ENCODE results near the gene NTM.

Gene NTM

DNA sequence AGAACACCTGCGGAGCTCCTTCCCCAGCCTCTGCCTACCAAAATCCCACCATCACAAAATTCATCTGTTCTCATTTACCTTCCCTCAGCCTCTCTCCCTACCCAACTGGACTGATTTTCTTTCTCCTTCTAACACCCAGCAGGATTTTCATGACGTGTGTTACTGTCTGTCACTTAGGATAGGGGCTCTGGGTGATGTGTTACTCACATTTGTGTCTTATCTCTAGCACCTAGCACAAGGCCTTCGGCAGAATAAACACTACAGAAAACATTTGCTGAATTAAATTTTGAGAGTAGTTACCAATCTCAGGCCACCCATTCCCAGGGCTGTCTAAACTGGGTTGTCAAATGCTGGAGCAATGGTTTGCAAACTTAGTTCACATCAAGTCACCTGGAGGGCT is 88.0 kb downstream of the NTM start:
- Histone ChIP-seq H3K27me3 (replicated peaks; ENCODE audit: control insufficient read depth, insufficient read depth, low read length, poor library complexity, severe bottlenecking) (no peaks in the 10 kb centered on the region), H3K4me3 (ENCODE audit: insufficient read depth, low read depth, low read length, poor library complexity, severe bottlenecking) (no peak overlapping the region), H3K4me1 (ENCODE audit: control insufficient read depth, insufficient read depth, low read length, poor library complexity, severe bottlenecking) (no peaks in the 10 kb centered on the region), H3K9me3 (ENCODE audit: control insufficient read depth, low read length) (no peaks in the 10 kb centered on the region), H3K36me3 (ENCODE audit: control insufficient read depth, insufficient read depth, low read length) (no peaks in the 10 kb centered on the region), H3K27ac (ENCODE audit: insufficient read depth, low read length, poor library complexity, severe bottlenecking) (no peak overlapping the region)
- no peak for DNase-seq

GRCh38 chr11:131460931-131461330 is 90.5 kb downstream of the NTM start:
- H3K4me1 ChIP-seq (ENCODE audit: control insufficient read depth, insufficient read depth, low read length, poor library complexity, severe bottlenecking), result no peaks in the 10 kb centered on the region
- H3K4me3 ChIP-seq (ENCODE audit: insufficient read depth, low read depth, low read length, poor library complexity, severe bottlenecking), result no peak overlapping the region
- H3K9me3 ChIP-seq (ENCODE audit: control insufficient read depth, low read length), result no peaks in the 10 kb centered on the region
- no peak for DNase-seq
- H3K36me3 ChIP-seq (ENCODE audit: control insufficient read depth, insufficient read depth, low read length), result no peaks in the 10 kb centered on the region
- no peaks in the 10 kb centered on the region for H3K27me3 ChIP-seq (replicated peaks; ENCODE audit: control insufficient read depth, insufficient read depth, low read length, poor library complexity, severe bottlenecking)
- H3K27ac ChIP-seq (ENCODE audit: insufficient read depth, low read length, poor library complexity, severe bottlenecking), result no peak overlapping the region

- DNase-seq, result no peak
These were observed 92.2 kb downstream of the NTM start for GRCh38 chr11:131462622-131463021.

DNA sequence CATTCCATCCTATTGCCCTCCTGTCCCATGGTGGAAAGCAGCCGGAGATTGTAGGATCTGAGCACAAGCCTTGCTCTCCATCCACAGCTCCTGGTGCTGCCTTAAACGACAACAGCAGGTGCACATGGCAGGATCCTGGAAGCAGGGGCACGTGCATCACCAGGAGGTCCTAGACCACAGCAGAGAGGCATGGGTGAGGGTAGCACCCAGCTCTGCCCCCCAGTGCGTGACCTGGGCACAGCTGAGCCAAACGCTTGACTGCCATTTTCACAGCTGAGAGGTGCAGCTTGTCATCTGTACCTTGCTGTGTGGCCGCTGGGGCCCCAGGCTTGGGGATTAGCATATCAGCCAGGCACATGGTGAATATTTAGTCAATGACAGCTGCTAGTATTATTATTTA is 92.7 kb downstream of the NTM start:
- H3K27ac ChIP-seq (ENCODE audit: insufficient read depth, low read length, poor library complexity, severe bottlenecking), result no peak overlapping the region
- H3K4me1 ChIP-seq (ENCODE audit: control insufficient read depth, insufficient read depth, low read length, poor library complexity, severe bottlenecking), result no peaks in the 10 kb centered on the region
- no peaks in the 10 kb centered on the region for H3K36me3 ChIP-seq (ENCODE audit: control insufficient read depth, insufficient read depth, low read length)
- H3K27me3 ChIP-seq (replicated peaks; ENCODE audit: control insufficient read depth, insufficient read depth, low read length, poor library complexity, severe bottlenecking), result no peaks in the 10 kb centered on the region
- H3K9me3 ChIP-seq (ENCODE audit: control insufficient read depth, low read length), result no peaks in the 10 kb centered on the region
- no peak overlapping the region for H3K4me3 ChIP-seq (ENCODE audit: insufficient read depth, low read depth, low read length, poor library complexity, severe bottlenecking)
- no peak for DNase-seq

More at GRCh38 chr11:131462622-131463021, 92.2 kb downstream of the NTM start:
- H3K4me1 ChIP-seq (ENCODE audit: control insufficient read depth, insufficient read depth, low read length, poor library complexity, severe bottlenecking), result no peaks in the 10 kb centered on the region
- H3K4me3 ChIP-seq (ENCODE audit: insufficient read depth, low read depth, low read length, poor library complexity, severe bottlenecking), result no peak overlapping the region
- no peaks in the 10 kb centered on the region for H3K9me3 ChIP-seq (ENCODE audit: control insufficient read depth, low read length)
- H3K27me3 ChIP-seq (replicated peaks; ENCODE audit: control insufficient read depth, insufficient read depth, low read length, poor library complexity, severe bottlenecking), result no peaks in the 10 kb centered on the region
- no peak overlapping the region for H3K27ac ChIP-seq (ENCODE audit: insufficient read depth, low read length, poor library complexity, severe bottlenecking)
- no peaks in the 10 kb centered on the region for H3K36me3 ChIP-seq (ENCODE audit: control insufficient read depth, insufficient read depth, low read length)

GRCh38 chr11:131463649-131464425 is 93.4 kb downstream of the NTM start:
- Histone ChIP-seq H3K36me3 (ENCODE audit: control insufficient read depth, insufficient read depth, low read length) (no peaks in the 10 kb centered on the region), H3K27me3 (replicated peaks; ENCODE audit: control insufficient read depth, insufficient read depth, low read length, poor library complexity, severe bottlenecking) (no peaks in the 10 kb centered on the region), H3K9me3 (ENCODE audit: control insufficient read depth, low read length) (no peaks in the 10 kb centered on the region), H3K27ac (ENCODE audit: insufficient read depth, low read length, poor library complexity, severe bottlenecking) (no peak overlapping the region), H3K4me3 (ENCODE audit: insufficient read depth, low read depth, low read length, poor library complexity, severe bottlenecking) (no peak overlapping the region), H3K4me1 (ENCODE audit: control insufficient read depth, insufficient read depth, low read length, poor library complexity, severe bottlenecking) (no peaks in the 10 kb centered on the region)
- no peak for DNase-seq

DNA sequence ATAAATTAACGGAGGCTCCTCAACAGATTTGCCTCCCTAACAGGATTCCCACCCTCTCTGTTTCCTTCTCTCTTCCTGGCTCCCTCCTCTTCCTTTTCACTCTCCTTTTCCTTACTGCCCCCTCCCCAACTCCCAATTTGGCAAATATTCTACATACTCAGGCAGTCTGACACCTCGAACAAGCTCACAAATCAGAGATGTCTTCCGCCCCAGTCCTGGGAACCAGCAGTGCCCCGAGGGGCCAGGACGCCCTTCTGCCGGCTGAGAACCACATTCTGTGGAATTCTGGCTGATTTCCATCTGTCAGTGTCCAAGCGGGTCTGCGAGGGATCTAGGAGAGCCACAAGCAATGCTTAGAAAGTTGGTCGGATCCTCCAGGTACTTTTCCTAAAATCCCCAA is 94.0 kb downstream of the NTM start:
- Histone ChIP-seq H3K4me1 (ENCODE audit: control insufficient read depth, insufficient read depth, low read length, poor library complexity, severe bottlenecking) (no peaks in the 10 kb centered on the region), H3K36me3 (ENCODE audit: control insufficient read depth, insufficient read depth, low read length) (no peaks in the 10 kb centered on the region), H3K27me3 (replicated peaks; ENCODE audit: control insufficient read depth, insufficient read depth, low read length, poor library complexity, severe bottlenecking) (no peaks in the 10 kb centered on the region), H3K9me3 (ENCODE audit: control insufficient read depth, low read length) (no peaks in the 10 kb centered on the region), H3K27ac (ENCODE audit: insufficient read depth, low read length, poor library complexity, severe bottlenecking) (no peak overlapping the region), H3K4me3 (ENCODE audit: insufficient read depth, low read depth, low read length, poor library complexity, severe bottlenecking) (no peak overlapping the region)
- no peak for DNase-seq

DNA sequence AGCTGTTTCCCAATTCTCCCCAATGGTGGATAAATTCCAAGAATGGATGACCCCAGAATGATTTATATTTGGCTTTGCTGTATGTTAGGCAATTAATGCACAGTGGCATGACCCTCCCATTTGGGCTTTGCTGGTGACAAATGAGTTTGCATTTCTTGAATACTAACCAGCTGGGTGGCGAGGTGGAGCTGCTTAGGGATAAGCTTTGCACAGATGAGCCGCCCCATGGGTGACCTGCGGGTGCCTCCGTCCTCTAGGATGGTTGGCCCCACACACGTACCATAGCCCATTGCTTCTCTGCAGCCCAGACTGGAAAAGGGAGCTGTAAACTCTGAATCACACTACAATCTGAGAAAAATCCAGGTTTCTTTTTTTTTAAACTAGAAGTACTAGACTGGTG is 94.6 kb downstream of the NTM start:
- no peaks in the 10 kb centered on the region for H3K4me1 ChIP-seq (ENCODE audit: control insufficient read depth, insufficient read depth, low read length, poor library complexity, severe bottlenecking)

DNA sequence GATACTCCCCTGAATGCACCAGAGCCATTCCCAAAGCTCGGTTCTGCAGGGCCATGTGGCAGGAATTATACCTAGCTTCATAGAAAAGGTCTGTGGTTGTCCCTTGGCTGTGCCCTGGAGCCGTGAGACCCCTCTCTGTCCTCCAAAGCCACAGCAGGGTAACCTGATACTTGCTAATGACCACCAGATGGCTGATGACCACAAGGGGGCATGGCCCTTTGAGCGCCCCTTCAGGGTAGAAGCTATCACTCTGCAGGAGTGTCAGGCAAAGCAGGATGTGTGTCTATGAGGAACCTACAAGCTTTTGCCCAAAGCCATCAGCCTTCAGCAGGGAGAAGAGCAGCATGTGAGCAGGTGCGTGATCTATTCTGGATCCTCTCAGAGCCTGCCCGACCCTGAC is 95.3 kb downstream of the NTM start:
- Histone ChIP-seq H3K4me1 (ENCODE audit: control insufficient read depth, insufficient read depth, low read length, poor library complexity, severe bottlenecking) (no peaks in the 10 kb centered on the region), H3K9me3 (ENCODE audit: control insufficient read depth, low read length) (no peaks in the 10 kb centered on the region), H3K4me3 (ENCODE audit: insufficient read depth, low read depth, low read length, poor library complexity, severe bottlenecking) (no peak overlapping the region), H3K27ac (ENCODE audit: insufficient read depth, low read length, poor library complexity, severe bottlenecking) (no peak overlapping the region), H3K36me3 (ENCODE audit: control insufficient read depth, insufficient read depth, low read length) (no peaks in the 10 kb centered on the region), H3K27me3 (replicated peaks; ENCODE audit: control insufficient read depth, insufficient read depth, low read length, poor library complexity, severe bottlenecking) (no peaks in the 10 kb centered on the region)
- DNase-seq, result no peak

More for the DNA sequence above, 94.6 kb downstream of the NTM start:
- no peak for DNase-seq
- no peak overlapping the region for H3K27ac ChIP-seq (ENCODE audit: insufficient read depth, low read length, poor library complexity, severe bottlenecking)
- no peaks in the 10 kb centered on the region for H3K9me3 ChIP-seq (ENCODE audit: control insufficient read depth, low read length)
- H3K27me3 ChIP-seq (replicated peaks; ENCODE audit: control insufficient read depth, insufficient read depth, low read length, poor library complexity, severe bottlenecking), result no peaks in the 10 kb centered on the region
- no peak overlapping the region for H3K4me3 ChIP-seq (ENCODE audit: insufficient read depth, low read depth, low read length, poor library complexity, severe bottlenecking)
- no peaks in the 10 kb centered on the region for H3K36me3 ChIP-seq (ENCODE audit: control insufficient read depth, insufficient read depth, low read length)

DNA sequence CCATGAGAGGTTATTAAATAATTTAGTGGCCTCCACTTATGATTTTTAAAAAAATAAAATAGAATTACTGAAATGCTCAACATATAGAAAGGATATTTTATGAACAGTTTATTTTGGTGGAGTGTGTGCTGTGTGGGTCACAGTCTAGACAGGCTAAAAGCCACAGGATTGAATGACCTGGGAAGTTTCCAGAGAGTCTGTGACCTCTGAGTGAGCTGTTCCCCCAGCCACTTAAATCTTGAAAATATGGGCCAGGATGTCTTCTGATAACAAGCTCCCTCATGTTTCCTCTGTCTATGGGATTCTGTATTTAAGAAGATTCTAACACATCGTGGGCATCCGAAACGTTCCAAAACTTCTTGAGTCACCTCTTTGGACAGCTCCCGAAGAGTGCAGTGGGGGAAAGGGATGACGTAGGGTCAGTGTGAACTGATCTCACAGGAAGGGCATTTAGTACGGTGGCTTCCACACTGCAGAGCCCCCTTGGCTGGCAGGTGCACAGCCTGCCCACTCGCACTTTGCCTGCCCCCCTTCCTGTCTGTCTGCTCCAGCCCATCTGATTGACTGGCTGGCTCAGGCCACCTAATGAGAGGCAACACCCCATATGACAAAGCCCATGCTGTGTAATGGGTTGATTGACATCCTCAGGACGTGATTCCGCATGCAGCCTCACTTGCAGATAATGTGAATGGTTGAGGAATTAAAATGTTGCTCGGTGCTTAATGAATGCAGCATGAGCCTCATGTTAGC is 97.4 kb downstream of the NTM start:
- no peaks in the 10 kb centered on the region for H3K4me1 ChIP-seq (ENCODE audit: control insufficient read depth, insufficient read depth, low read length, poor library complexity, severe bottlenecking)
- H3K9me3 ChIP-seq (ENCODE audit: control insufficient read depth, low read length), result no peaks in the 10 kb centered on the region
- no peak for DNase-seq
- no peaks in the 10 kb centered on the region for H3K27me3 ChIP-seq (replicated peaks; ENCODE audit: control insufficient read depth, insufficient read depth, low read length, poor library complexity, severe bottlenecking)
- H3K36me3 ChIP-seq (ENCODE audit: control insufficient read depth, insufficient read depth, low read length), result no peaks in the 10 kb centered on the region
- H3K4me3 ChIP-seq (ENCODE audit: insufficient read depth, low read depth, low read length, poor library complexity, severe bottlenecking), result no peak overlapping the region
- no peak overlapping the region for H3K27ac ChIP-seq (ENCODE audit: insufficient read depth, low read length, poor library complexity, severe bottlenecking)

DNA sequence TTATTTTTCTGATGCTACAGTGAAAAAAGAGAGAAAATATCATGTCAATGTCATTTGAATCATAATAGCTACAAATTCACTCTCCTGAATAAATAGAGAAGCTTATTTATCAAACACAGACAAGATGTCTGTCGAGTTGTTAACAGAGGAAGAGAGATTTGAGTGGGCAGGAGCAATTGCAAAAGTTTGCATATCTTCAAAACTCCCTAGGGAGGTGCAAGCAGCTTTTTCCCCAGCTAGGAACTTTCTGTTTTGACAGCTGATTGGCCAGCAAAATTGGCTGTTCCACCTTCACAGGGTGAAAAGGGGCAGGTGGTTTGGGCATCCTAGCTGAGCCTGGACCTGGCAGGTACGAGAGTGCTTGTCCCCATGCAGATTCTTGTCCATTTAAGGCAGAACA is 98.2 kb downstream of the NTM start:
- no peak overlapping the region for H3K27ac ChIP-seq (ENCODE audit: insufficient read depth, low read length, poor library complexity, severe bottlenecking)
- no peak overlapping the region for H3K4me3 ChIP-seq (ENCODE audit: insufficient read depth, low read depth, low read length, poor library complexity, severe bottlenecking)
- no peaks in the 10 kb centered on the region for H3K36me3 ChIP-seq (ENCODE audit: control insufficient read depth, insufficient read depth, low read length)
- H3K4me1 ChIP-seq (ENCODE audit: control insufficient read depth, insufficient read depth, low read length, poor library complexity, severe bottlenecking), result no peaks in the 10 kb centered on the region
- DNase-seq, result no peak
- H3K9me3 ChIP-seq (ENCODE audit: control insufficient read depth, low read length), result no peaks in the 10 kb centered on the region
- no peaks in the 10 kb centered on the region for H3K27me3 ChIP-seq (replicated peaks; ENCODE audit: control insufficient read depth, insufficient read depth, low read length, poor library complexity, severe bottlenecking)

All from effector memory CD4-positive, alpha-beta T cell (primary cell).